AG09319 (cell line): ENCODE measurements around the gene OR52I1.

Source experiments
- DNase-seq: peaks from one replicate; pipeline ENCODE4 v3.0.0-alpha.2; 2010; ENCODE audit warnings: low read depth; ENCODE audit errors: extremely low read depth
- CTCF ChIP-seq: IDR thresholded peaks from 2 replicates; pipeline ENCODE4 v1.5.1; 2011; ENCODE audit warnings: low read depth, mild to moderate bottlenecking, inconsistent platforms, low read length, moderate library complexity

Gene OR52I1

GRCh38 chr11:4644233-4644632, 50.4 kb downstream of the OR52I1 start:
- DNase-seq: no peak
- no peak for TF ChIP-seq CTCF
